GM10266 (cell line): Measurements from ENCODE around the gene SP6.

Experiments used
- DNase-seq: peaks from one replicate; pipeline ENCODE4 v3.0.0; 2012; ENCODE audit errors: extremely low spot score
- CTCF ChIP-seq: IDR thresholded peaks from 2 replicates; pipeline ENCODE4 v1.5.1; 2012; ENCODE audit warnings: mild to moderate bottlenecking, low read depth; ENCODE audit not compliant: control insufficient read depth, insufficient read depth; ENCODE audit errors: missing control alignments

The SP6 gene

GRCh38 chr17:47871048-47871447 is 20.1 kb upstream of the SP6 start:
- no peak for TF ChIP-seq CTCF
- DNase-seq: no peak

GRCh38 chr17:47870056-47870455 is 19.1 kb upstream of the SP6 start:
- TF ChIP-seq CTCF: no peak
- no peak for DNase-seq

- no peak for DNase-seq
- no peak for TF ChIP-seq CTCF
Measured at GRCh38 chr17:47869114-47869513, 18.2 kb upstream of the SP6 start.

GRCh38 chr17:47867813-47868533 is 17.0 kb upstream of the SP6 start:
- TF ChIP-seq CTCF: no peak
- DNase-seq: no peak

GRCh38 chr17:47866941-47867340 is 16.0 kb upstream of the SP6 start:
- no peak for DNase-seq
- no peak for TF ChIP-seq CTCF

- TF ChIP-seq CTCF: no peak
- no peak for DNase-seq
Measured at GRCh38 chr17:47864791-47865216, 13.8 kb upstream of the SP6 start.

- DNase-seq: no peak
- TF ChIP-seq CTCF: no peak
Measured at GRCh38 chr17:47862621-47863440, 11.9 kb upstream of the SP6 start.
